GM12878 (cell line): ENCODE data around the gene RPL7L1. TPM values are rescaled to one million over a fixed set of nuclear protein-coding genes. Genes with fewer than 3 reads are reported as not detected.
"Not testable (repeated sequence)": the region's sequence is repeated elsewhere in the genome, so short reads cannot be mapped to it uniquely, and the experiment has no call there.

ENCODE experiments used
- ATAC-seq: fragments of 200-7000 bp; cut with Tn5 transposase; 3 replicates; pipeline ENCODE4 v1.9.1; 2020; ENCODE audit warnings: mild to moderate bottlenecking, moderate library complexity
- BruUV-seq: library from RNA; stranded (reverse); fragments of 400-500 nt; replicated peaks from 2 replicates; lab custom pipeline; 2021; lab: Mats Ljungman, UMichigan
- CTCF ChIA-PET: fragments of 300-600 bp; sonication (Branson Sonifier 250); formaldehyde crosslinking; extraction: SDS; loops from one replicate; lab custom pipeline; 2021; ENCODE audit warnings: inconsistent platforms; lab: Yijun Ruan, JAX
- POLR2A ChIA-PET: fragments of 350-600 bp; formaldehyde crosslinking; extraction: SDS; loops from one replicate; lab custom pipeline; 2021; ENCODE audit warnings: inconsistent platforms; lab: Charles Lee
- RAD21 ChIA-PET: fragments of 300-600 bp; sonication (Branson Sonifier 250); formaldehyde crosslinking; loops from one replicate; lab custom pipeline; 2023; ENCODE audit warnings: antibody characterized with exemption; ENCODE audit not compliant: unreplicated experiment; lab: Charles Lee
- SMC1A ChIA-PET: fragments of 300-600 bp; sonication (Branson Sonifier 250); formaldehyde crosslinking; loops from one replicate; lab custom pipeline; 2023; ENCODE audit not compliant: unreplicated experiment, uncharacterized antibody; lab: Charles Lee
- DNase-seq: peaks from one replicate; pipeline ENCODE4 v3.0.0-alpha.2; 2011; ENCODE audit warnings: low read depth, low spot score
- FAIRE-seq: peaks from 3 replicates; lab custom pipeline; 2011; peaks lifted over from hg19 to GRCh38; lab: Jason Lieb, UNC
- H2AFZ ChIP-seq: 2 replicates; pipeline ENCODE4 v1.6.0; 2011; ENCODE audit warnings: low read depth, low read length, control low read depth; ENCODE audit not compliant: control insufficient read depth
- H3K27ac ChIP-seq: 2 replicates; pipeline ENCODE4 v1.5.1; 2011; ENCODE audit warnings: control low read depth; ENCODE audit not compliant: control insufficient read depth, insufficient read depth
- H3K27me3 ChIP-seq, 2 experiments: replicated peaks in 1 of 2; 2 replicates each; pipeline versions ENCODE4 v1.6.0 to v1.6.1; 2011; ENCODE audit warnings: low read length in 1 of 2; ENCODE audit not compliant: control insufficient read depth in 2 of 2, insufficient read depth in 2 of 2
- H3K36me3 ChIP-seq, 2 experiments: 2 replicates each; pipeline ENCODE4 v1.5.1; 2011; ENCODE audit warnings: low read length in 1 of 2; ENCODE audit not compliant: control insufficient read depth in 2 of 2, insufficient read depth in 2 of 2
- H3K4me1 ChIP-seq: 2 replicates; pipeline ENCODE4 v1.6.1; 2011; ENCODE audit warnings: mild to moderate bottlenecking, low read length, moderate library complexity, mixed read lengths; ENCODE audit not compliant: control insufficient read depth, insufficient read depth
- H3K4me2 ChIP-seq: 2 replicates; pipeline ENCODE4 v1.6.0; 2011; ENCODE audit warnings: control low read depth; ENCODE audit not compliant: control insufficient read depth, insufficient read depth
- H3K4me3 ChIP-seq: fragments of 200-600 bp; sonication (generic); 2 replicates; pipeline ENCODE4 v1.5.1; 2016
- H3K79me2 ChIP-seq: 2 replicates; pipeline ENCODE4 v1.6.0; 2011; ENCODE audit warnings: low read length; ENCODE audit not compliant: control insufficient read depth, insufficient read depth
- H3K9ac ChIP-seq: 2 replicates; pipeline ENCODE4 v1.8.0; 2011; ENCODE audit warnings: low read length, control low read depth, mixed read lengths; ENCODE audit not compliant: control insufficient read depth, insufficient read depth
- H3K9me3 ChIP-seq: replicated peaks from 3 replicates; pipeline ENCODE4 v1.5.1; 2011; ENCODE audit warnings: mild to moderate bottlenecking, low read length; ENCODE audit not compliant: control insufficient read depth, insufficient read depth
- H4K20me1 ChIP-seq: 2 replicates; pipeline ENCODE4 v1.6.0; 2011; ENCODE audit not compliant: control insufficient read depth, insufficient read depth
- MEF2A ChIP-seq: IDR thresholded peaks from 2 replicates; pipeline ENCODE4 v1.6.1; 2011; ENCODE audit warnings: low read depth, mild to moderate bottlenecking, low read length, moderate library complexity; ENCODE audit not compliant: insufficient read depth
- MEF2B ChIP-seq: fragments of 450-650 bp; IDR thresholded peaks from 2 replicates; pipeline ENCODE4 v1.6.1; 2018; ENCODE audit warnings: mild to moderate bottlenecking, moderate library complexity; ENCODE audit not compliant: partially characterized antibody, poor library complexity, severe bottlenecking
- MXI1 ChIP-seq: fragments of 150-350 bp; IDR thresholded peaks from 2 replicates; pipeline ENCODE4 v1.6.1; 2011; ENCODE audit warnings: low read depth, mild to moderate bottlenecking, inconsistent platforms, low read length, improper control_type of control experiment
- POU2F2 ChIP-seq: IDR thresholded peaks from 3 replicates; pipeline ENCODE4 v1.6.1; 2011; ENCODE audit warnings: low read depth, mild to moderate bottlenecking, low read length, borderline replicate concordance
- RB1 ChIP-seq: fragments of 450-650 bp; formaldehyde crosslinking; IDR thresholded peaks from 2 replicates; pipeline ENCODE4 v1.6.1; 2017; ENCODE audit warnings: mild to moderate bottlenecking, borderline replicate concordance
- YY1 ChIP-seq: IDR thresholded peaks from 2 replicates; pipeline ENCODE4 v1.6.1; 2011; ENCODE audit warnings: low read depth, mild to moderate bottlenecking, low read length
- ZNF207 ChIP-seq: fragments of 450-650 bp; IDR thresholded peaks from 2 replicates; pipeline ENCODE4 v1.6.1; 2014; ENCODE audit warnings: antibody characterized with exemption, mild to moderate bottlenecking, borderline replicate concordance
- WGBS: methylation state at CpG from one replicate; pipeline ENCODE4 v1.1.6; 2016; ENCODE audit warnings: low lambda C conversion rate; ENCODE audit not compliant: insufficient replicate concordance, insufficient coverage; ENCODE audit errors: missing lambda C conversion rate; 5-methylcytosine and 5-hydroxymethylcytosine counted together
- in situ Hi-C: fragments of 300-500 bp; cut with MboI; formaldehyde crosslinking; loops from 9 replicates; pipeline ENCODE4 v1.14.3; 2018; ENCODE audit warnings: mixed read lengths
- intact Hi-C: fragments of 100-400 bp; cut with micrococcal nuclease; formaldehyde crosslinking; loops from one replicate; pipeline ENCODE4 v1.14.2; 2022; ENCODE audit not compliant: unreplicated experiment
- polyA plus RNA-seq, 11 experiments: library from polyadenylated mRNA; depleted of rRNA in 4 of 11; unstranded in 6 of 11; stranded (reverse) in 5 of 11; fragments of >200 nt; fragmentation: Nextera tagmentation in 4 of 11; fragmentation: Illumina TruSeq in 1 of 11; extraction: Ambion mirVana in 4 of 11; extraction: Trizol in 1 of 11; gene quantifications; 1 replicate in 1 of 11; 2 replicates in 10 of 11; pipeline versions ENCODE4 v1.2.1 to v1.2.3, GENCODE V29; 2011 to 2016; ENCODE audit warnings: inconsistent platforms in 2 of 11, missing spikeins in 2 of 11, low read depth in 1 of 11
- total RNA-seq, 4 experiments: library from RNA; depleted of rRNA in 3 of 4; stranded (reverse); fragments of >200 nt in 3 of 4; fragmentation: Illumina TruSeq in 1 of 4; extraction: Trizol in 1 of 4; gene quantifications; 2 replicates each; pipeline versions ENCODE4 v1.2.1 to v1.2.3, GENCODE V29; 2013 to 2021
- TF ChIP-seq, protein P1 (sequence below): IDR thresholded peaks from 2 replicates; pipeline ENCODE4 v1.6.1; 2011; ENCODE audit warnings: low read depth, low read length, improper control_type of control experiment, borderline replicate concordance
- TF ChIP-seq, protein P2 (sequence below): IDR thresholded peaks from 2 replicates; pipeline ENCODE4 v1.6.1; 2012; ENCODE audit warnings: mild to moderate bottlenecking, low read depth, low read length
- TF ChIP-seq, protein P3 (sequence below), 3 experiments: IDR thresholded peaks in 2 of 3; conservative IDR thresholded peaks in 1 of 3; 2 replicates each; pipeline ENCODE4 v1.5.1; 2011; ENCODE audit warnings: low read depth in 3 of 3, low read length in 3 of 3, mild to moderate bottlenecking in 3 of 3, control low read depth in 2 of 3, moderate library complexity in 2 of 3, inconsistent platforms in 1 of 3, mixed read lengths in 1 of 3; ENCODE audit not compliant: control insufficient read depth in 2 of 3, insufficient read depth in 1 of 3; ENCODE audit errors: extremely low read depth in 1 of 3

RPL7L1 gene
- total and polyA plus RNA-seq, 10 of the 15 experiments (the other 5 are each of a cell fraction or from before 2014, with no cell fraction given): 54.1 to 154 (median 104) TPM

DNA sequence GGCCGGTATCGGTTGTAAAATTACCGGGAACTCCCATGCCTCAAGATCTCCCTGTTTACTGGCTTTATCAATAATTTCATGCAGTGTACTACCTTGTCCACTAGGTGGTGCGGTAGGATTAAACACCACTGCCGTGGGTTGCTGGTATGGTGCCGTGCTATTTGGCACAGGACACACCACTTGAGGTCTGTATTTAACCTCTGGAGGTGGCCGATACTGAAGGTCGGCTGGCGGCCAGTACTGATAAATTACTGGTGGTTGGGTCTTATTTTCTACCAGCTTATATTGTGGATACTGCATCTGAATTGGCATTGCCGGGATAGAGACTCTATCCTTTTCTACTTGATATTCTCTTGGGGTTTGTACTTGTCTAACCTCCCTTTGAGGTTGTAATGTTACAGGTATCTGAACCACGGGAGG lies 22.1 kb downstream of the RPL7L1 start (continued):
- TF ChIP-seq, protein P1, sequence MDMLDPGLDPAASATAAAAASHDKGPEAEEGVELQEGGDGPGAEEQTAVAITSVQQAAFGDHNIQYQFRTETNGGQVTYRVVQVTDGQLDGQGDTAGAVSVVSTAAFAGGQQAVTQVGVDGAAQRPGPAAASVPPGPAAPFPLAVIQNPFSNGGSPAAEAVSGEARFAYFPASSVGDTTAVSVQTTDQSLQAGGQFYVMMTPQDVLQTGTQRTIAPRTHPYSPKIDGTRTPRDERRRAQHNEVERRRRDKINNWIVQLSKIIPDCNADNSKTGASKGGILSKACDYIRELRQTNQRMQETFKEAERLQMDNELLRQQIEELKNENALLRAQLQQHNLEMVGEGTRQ: no peak
- TF ChIP-seq YY1 (peak; percentile 59; the same call in 1 of the 2 replicates), ZNF207 (peak; percentile 60; the same call in 1 of the 2 replicates), MEF2A (peak; percentile 62; the same call in 1 of the 2 replicates), RB1 (0 out of 2 replicates have a peak, but pooled peaks have one; percentile 63), POU2F2 (peak; percentile 67; the same call in 1 of the 3 replicates), MXI1 (0 out of 2 replicates have a peak, but pooled peaks have one; percentile 28), MEF2B (peak; percentile 27)
- TF ChIP-seq, protein P2, sequence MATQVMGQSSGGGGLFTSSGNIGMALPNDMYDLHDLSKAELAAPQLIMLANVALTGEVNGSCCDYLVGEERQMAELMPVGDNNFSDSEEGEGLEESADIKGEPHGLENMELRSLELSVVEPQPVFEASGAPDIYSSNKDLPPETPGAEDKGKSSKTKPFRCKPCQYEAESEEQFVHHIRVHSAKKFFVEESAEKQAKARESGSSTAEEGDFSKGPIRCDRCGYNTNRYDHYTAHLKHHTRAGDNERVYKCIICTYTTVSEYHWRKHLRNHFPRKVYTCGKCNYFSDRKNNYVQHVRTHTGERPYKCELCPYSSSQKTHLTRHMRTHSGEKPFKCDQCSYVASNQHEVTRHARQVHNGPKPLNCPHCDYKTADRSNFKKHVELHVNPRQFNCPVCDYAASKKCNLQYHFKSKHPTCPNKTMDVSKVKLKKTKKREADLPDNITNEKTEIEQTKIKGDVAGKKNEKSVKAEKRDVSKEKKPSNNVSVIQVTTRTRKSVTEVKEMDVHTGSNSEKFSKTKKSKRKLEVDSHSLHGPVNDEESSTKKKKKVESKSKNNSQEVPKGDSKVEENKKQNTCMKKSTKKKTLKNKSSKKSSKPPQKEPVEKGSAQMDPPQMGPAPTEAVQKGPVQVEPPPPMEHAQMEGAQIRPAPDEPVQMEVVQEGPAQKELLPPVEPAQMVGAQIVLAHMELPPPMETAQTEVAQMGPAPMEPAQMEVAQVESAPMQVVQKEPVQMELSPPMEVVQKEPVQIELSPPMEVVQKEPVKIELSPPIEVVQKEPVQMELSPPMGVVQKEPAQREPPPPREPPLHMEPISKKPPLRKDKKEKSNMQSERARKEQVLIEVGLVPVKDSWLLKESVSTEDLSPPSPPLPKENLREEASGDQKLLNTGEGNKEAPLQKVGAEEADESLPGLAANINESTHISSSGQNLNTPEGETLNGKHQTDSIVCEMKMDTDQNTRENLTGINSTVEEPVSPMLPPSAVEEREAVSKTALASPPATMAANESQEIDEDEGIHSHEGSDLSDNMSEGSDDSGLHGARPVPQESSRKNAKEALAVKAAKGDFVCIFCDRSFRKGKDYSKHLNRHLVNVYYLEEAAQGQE: no peak
- TF ChIP-seq, protein P3, sequence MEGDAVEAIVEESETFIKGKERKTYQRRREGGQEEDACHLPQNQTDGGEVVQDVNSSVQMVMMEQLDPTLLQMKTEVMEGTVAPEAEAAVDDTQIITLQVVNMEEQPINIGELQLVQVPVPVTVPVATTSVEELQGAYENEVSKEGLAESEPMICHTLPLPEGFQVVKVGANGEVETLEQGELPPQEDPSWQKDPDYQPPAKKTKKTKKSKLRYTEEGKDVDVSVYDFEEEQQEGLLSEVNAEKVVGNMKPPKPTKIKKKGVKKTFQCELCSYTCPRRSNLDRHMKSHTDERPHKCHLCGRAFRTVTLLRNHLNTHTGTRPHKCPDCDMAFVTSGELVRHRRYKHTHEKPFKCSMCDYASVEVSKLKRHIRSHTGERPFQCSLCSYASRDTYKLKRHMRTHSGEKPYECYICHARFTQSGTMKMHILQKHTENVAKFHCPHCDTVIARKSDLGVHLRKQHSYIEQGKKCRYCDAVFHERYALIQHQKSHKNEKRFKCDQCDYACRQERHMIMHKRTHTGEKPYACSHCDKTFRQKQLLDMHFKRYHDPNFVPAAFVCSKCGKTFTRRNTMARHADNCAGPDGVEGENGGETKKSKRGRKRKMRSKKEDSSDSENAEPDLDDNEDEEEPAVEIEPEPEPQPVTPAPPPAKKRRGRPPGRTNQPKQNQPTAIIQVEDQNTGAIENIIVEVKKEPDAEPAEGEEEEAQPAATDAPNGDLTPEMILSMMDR (IDR thresholded peaks at IDR 0.05 in 2 of 3, conservative IDR thresholded peaks at IDR 0.05 in 1 of 3; ENCODE audit: control insufficient read depth in 2 of 3, extremely low read depth in 1 of 3, insufficient read depth in 1 of 3, low read depth in 3 of 3, low read length in 3 of 3): peak; percentile 68 to 89 (median 78); a peak in 5 of 6 replicates

DNA sequence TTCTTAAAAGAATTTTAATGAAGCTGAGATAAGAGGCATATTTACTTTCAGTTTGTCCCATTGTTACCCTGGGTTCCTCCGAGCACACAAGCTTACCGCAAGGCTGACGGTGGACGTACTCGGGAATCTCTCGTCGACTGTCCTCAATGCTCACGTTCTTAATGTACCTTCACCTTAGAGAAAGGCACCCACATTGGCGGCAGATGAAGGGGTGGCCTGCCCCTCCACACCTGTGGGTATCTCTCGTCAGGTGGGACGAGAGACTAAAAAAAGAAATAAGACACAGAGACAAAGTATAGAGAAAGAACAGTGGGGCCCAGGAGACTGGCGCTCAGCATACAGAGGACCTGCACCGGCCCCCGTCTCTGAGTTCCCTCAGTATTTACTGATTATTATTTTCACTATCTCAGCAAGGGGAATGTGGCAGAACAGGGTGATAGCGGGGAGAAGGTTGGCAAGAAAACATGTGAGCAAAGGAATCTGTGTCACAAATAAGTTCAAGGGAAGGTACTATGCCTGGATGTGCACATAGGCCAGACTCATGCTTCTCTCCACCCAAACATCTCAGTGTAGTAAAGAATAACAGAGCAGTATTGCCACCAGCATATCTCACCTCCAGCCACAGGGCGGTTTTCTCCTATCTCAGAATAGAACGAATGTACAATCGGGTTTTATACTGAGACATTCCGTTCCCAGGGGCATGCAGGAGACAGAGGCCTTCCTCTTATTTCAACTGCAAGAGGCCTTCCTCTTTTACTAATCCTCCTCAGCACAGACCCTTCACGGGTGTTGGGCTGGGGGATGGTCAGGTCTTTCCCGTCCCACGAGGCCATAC lies 23.2 kb downstream of the RPL7L1 start:
- intact Hi-C loops: loop anchor here (5.0 kb wide), 2 partner anchors 105 to 155 kb away; partner anchors contain the start of genes KLC4 and MRPL2
- H3K4me3 ChIP-seq, FAIRE-seq, H3K27ac ChIP-seq, DNase-seq, H3K79me2 ChIP-seq, H3K36me3 ChIP-seq, H3K4me2 ChIP-seq, H3K27me3 ChIP-seq, H3K4me1 ChIP-seq, H3K9ac ChIP-seq, ATAC-seq, H3K9me3 ChIP-seq, in situ Hi-C loops, BruUV-seq, H4K20me1 ChIP-seq: not testable (repeated sequence)
- ChIA-PET CTCF (interaction anchor here (0.9 to 3.3 kb wide), 11 partner anchors 8 to 245 kb away, joined by 3 to 28 read pairs (median 8); partner anchors contain the start of genes GNMT, PPP2R5D and PTCRA), RAD21 (interaction anchor here (1.2 kb wide), 1 partner anchor 113 kb away, joined by 3 read pairs; no protein-coding TSS in a partner anchor), POLR2A (interaction anchor here (0.6 kb wide), 2 partner anchors 169 to 267 kb away, joined by 3 read pairs; no protein-coding TSS in a partner anchor), SMC1A (interaction anchor here (0.8 to 3.1 kb wide), 4 partner anchors 26 to 240 kb away, joined by 3 to 19 read pairs (median 4); partner anchors contain the start of genes CNPY3 and RRP36)
- WGBS: 70% methylated on average over 22 of the region's 22 CpGs
- peak overlapping the region; percentile 7; the same call in 1 of the 2 replicates for H2AFZ ChIP-seq
